Activated naive CD8-positive, alpha-beta T cell treated with anti-CD3 and anti-CD28 coated beads, Interleukin-2, amount 10 ng/mL, durations not matched to agents 7 days and 5 days (primary cell): ENCODE measurements around the gene AGPAT2. TPM values are rescaled to one million over a fixed set of nuclear protein-coding genes. Genes with fewer than 3 reads are reported as not detected.

Experiments
- ATAC-seq: fragments of 150-1000 bp; cut with Tn5 transposase; one replicate; pipeline ENCODE4 v1.10.0; 2021; ENCODE audit warnings: low read depth, moderate library complexity
- POLR2A ChIA-PET: fragments of 350-600 bp; sonication (Branson Sonifier 250); formaldehyde crosslinking; loops from one replicate; lab custom pipeline; 2021; ENCODE audit warnings: antibody characterized with exemption; lab: Charles Lee
- DNase-seq: peaks from one replicate; pipeline ENCODE4 v3.0.0; 2021
- H3K27ac Mint-ChIP-seq: one replicate; pipeline ENCODE4 v1.8.0; 2022; ENCODE audit warnings: mild to moderate bottlenecking, mixed read lengths
- H3K27me3 Mint-ChIP-seq: one replicate; pipeline ENCODE4 v1.8.0; 2022; ENCODE audit warnings: mild to moderate bottlenecking, moderate library complexity, mixed read lengths
- H3K36me3 Mint-ChIP-seq: one replicate; pipeline ENCODE4 v1.8.0; 2021; ENCODE audit warnings: mild to moderate bottlenecking, mixed read lengths
- H3K4me1 Mint-ChIP-seq: one replicate; pipeline ENCODE4 v1.8.0; 2021; ENCODE audit warnings: mixed read lengths
- H3K4me3 Mint-ChIP-seq: one replicate; pipeline ENCODE4 v1.8.0; 2022; ENCODE audit warnings: mild to moderate bottlenecking, moderate library complexity, mixed read lengths
- H3K9me3 Mint-ChIP-seq: one replicate; pipeline ENCODE4 v1.8.0; 2021; ENCODE audit warnings: mixed read lengths
- total RNA-seq, 2 experiments: library from RNA; stranded (reverse); gene quantifications; one replicate each; pipeline ENCODE4 v1.2.3, GENCODE V29; 2021

AGPAT2 gene
- total RNA-seq, 2 experiments from 2014 or later = 21.6 to 24.8 TPM

DNA sequence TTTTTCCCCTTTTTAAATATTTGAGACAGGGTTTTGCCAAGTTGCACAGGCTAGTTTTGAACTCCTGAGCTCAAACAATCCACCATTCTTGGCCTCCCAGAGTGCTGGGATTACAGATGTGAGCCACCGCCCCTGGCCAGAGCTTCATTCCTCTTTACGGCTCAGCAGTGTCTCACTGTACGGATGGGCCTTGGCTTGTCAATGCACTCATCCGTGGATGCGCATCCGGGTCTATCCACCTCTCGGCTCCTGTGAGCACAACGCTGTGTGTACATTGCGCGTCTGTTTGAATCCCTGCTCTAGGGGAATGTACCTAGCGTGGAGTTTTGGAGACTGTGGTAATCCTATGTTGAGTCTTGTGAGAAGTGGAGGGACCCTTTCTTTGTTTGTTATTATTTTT is 35.4 kb downstream of the AGPAT2 start:
- POLR2A ChIA-PET = no interaction called here
- Mint-ChIP-seq H3K27ac (no peak overlapping the region), H3K4me1 (peaks cover 4% of the 10 kb centered on the region), H3K27me3 (peaks cover 40% of the 10 kb centered on the region), H3K4me3 (no peak overlapping the region), H3K36me3 (no peaks in the 10 kb centered on the region), H3K9me3 (no peaks in the 10 kb centered on the region)
- DNase-seq (no peak), ATAC-seq (no peak)

DNA sequence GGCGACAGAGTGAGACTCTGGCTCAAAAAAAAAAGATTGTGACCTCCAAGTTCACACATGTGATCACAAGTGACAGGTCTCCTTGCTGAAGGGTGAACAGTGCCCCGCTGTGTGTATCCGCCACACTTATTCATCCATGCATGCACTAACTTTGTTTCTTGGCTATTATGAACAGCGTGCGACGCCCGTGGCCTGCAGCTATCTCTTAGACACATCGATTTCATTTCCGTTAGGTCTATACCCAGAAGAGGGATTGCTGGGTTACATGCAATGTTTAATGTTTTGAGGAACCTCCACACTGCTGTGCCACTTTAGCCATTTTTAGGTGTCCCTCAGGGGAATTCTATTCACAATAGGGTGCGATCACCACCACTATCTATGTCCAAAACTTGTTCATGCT is 36.6 kb downstream of the AGPAT2 start:
- Mint-ChIP-seq H3K4me3 (no peak overlapping the region), H3K27me3 (peaks cover 33% of the 10 kb centered on the region), H3K4me1 (no peaks in the 10 kb centered on the region), H3K27ac (no peak overlapping the region), H3K9me3 (no peaks in the 10 kb centered on the region), H3K36me3 (no peaks in the 10 kb centered on the region)
- DNase-seq (no peak), ATAC-seq (no peak)
- POLR2A ChIA-PET = interaction anchor here (0.7 kb wide), 1 partner anchor 246 kb away, joined by 5 read pairs; no protein-coding TSS in a partner anchor

DNA sequence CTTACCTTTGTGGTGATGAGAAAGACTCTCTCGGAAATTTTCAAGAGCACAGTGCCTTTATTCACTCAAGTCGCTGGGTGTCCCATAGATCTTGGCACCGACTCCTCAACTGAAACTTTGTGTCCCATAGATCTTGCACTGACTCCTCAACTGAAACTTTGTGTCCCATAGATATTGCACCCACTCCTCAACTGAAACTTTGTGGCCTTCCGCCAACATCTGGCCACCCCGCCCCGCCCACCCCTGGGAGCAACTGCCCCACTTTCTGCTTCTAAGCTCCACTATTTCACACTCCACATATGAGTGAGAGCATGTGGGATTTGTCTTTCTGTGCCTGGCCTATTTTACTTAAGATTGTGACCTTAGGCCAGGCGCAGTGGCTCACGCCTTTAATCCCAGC is 37.2 kb downstream of the AGPAT2 start:
- ATAC-seq (no peak), DNase-seq (no peak)
- Mint-ChIP-seq H3K4me1 (no peaks in the 10 kb centered on the region), H3K9me3 (no peaks in the 10 kb centered on the region), H3K27ac (no peak overlapping the region), H3K4me3 (no peak overlapping the region), H3K36me3 (no peaks in the 10 kb centered on the region), H3K27me3 (peaks cover 32% of the 10 kb centered on the region)
- POLR2A ChIA-PET = interaction anchor here (0.7 kb wide), 1 partner anchor 32 kb away, joined by 4 read pairs; no protein-coding TSS in a partner anchor

DNA sequence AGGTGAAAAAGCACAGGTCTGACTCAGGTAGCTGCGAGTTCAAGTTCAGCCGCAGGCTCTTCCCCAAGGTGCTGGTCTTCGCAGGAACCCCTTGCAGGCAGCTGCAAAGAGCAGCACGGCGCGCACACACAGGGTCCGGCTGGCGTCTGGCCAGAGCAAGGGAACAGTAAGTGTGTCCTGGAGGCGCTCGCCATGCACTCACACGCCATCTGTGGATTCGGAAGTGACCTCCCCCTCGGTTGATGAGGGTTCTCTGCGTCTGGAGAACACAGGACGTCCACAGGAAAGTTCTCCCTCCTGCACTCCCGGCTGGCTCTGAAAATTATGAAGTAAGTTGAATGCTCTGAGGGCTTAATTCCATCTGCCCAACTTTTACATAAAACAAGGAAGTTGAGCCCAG is 38.5 kb downstream of the AGPAT2 start:
- DNase-seq (no peak), ATAC-seq (no peak)
- Mint-ChIP-seq H3K27ac (no peak overlapping the region), H3K4me1 (no peaks in the 10 kb centered on the region), H3K4me3 (no peak overlapping the region), H3K9me3 (no peaks in the 10 kb centered on the region), H3K27me3 (peaks cover 36% of the 10 kb centered on the region), H3K36me3 (no peaks in the 10 kb centered on the region)
- POLR2A ChIA-PET = no interaction called here

DNA sequence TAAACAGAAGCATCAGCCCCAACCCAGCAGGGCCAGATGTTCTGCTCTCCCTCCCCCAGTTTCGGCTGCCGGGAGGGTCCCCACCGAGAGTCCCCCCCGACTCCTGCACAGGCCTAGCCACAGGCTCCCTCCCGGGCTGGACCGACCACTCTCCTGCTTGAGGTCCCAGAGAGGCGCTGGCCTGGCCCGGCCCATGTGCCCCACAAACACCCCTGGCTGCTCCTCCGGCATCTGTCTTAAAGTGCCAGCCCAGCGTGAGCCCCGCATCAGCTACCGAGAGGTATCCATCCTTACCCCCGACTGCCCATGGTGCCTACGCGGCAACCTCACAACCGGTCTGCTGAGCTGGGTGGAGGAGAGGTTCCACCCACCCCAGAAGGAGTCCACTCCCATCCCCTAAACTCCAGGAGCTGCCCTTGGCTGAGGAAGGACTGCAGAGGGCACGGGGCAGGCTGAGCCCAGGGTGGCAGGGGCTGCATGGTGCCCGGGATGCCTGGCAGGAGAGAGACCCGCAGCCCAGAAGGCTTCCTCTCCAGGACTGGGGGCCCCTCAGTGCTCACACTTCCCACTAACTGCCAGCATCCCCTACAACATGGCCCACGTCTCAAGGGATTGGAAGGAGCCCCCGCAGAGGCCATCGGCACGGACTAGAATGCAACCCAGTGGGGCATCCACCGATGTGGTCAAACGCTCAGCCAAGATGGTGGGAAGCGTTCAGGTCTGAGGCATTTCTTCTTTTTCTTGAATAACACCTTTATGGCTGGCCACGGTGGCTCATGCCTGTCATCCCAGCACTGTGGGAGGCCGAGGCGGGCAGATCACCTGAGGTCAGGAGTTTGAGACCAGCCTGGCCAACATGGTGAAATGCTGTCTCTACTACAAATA is 40.2 kb downstream of the AGPAT2 start:
- ATAC-seq (no peak), DNase-seq (no peak)
- H3K27me3 Mint-ChIP-seq = peaks cover 51% of the 10 kb centered on the region
- H3K9me3 Mint-ChIP-seq = no peaks in the 10 kb centered on the region
- no peak overlapping the region for H3K27ac Mint-ChIP-seq
- POLR2A ChIA-PET = no interaction called here
- H3K4me3 Mint-ChIP-seq = no peak overlapping the region
- H3K4me1 Mint-ChIP-seq = no peaks in the 10 kb centered on the region
- no peaks in the 10 kb centered on the region for H3K36me3 Mint-ChIP-seq

DNA sequence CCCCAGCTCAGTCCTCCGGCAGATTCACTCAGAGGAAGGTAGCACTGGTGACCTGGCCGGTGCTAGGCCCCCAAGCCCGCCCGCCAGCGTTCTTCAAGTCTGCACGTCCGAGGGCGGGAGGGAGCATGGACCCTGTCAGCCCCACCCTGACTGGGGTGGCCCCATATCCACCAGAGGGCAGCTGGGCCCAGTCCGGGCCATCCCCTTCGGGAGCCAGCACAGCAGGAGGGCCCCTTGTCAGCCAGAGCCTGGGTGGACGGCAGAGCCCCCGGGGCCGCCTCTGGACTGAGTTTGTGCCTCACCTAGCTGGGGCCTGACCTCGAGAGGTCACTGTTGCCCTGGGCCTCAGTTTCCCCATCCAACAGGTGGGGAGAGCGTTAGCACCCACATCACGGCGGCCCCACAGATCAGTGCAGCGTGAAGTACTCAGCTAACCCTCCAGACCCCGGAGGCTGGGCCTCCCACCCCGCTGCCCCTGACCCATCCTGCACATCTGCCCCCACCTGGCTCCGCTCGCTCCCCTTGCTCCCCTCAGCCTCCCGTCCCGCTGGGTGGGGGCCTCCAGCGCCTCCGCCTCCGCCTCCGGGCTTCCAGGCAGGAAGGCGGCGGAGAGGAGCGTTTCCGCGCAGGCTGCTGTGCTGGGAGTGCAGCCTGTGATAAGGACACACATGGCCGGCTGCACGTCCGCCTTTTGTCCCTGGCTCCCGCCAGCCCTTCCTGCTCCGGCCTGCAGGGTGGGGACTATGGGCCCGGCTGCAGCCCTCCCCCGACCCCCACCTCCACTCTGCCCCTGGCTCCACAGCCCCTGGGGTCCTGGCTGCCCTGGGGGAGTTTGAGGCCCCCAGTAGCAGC is 41.1 kb downstream of the AGPAT2 start:
- POLR2A ChIA-PET = interaction anchor here (0.5 kb wide), 1 partner anchor 260 kb away, joined by 4 read pairs; no protein-coding TSS in a partner anchor
- no peak overlapping the region for H3K27ac Mint-ChIP-seq
- no peaks in the 10 kb centered on the region for H3K36me3 Mint-ChIP-seq
- no peak overlapping the region for H3K4me3 Mint-ChIP-seq
- no peaks in the 10 kb centered on the region for H3K9me3 Mint-ChIP-seq
- peaks cover 51% of the 10 kb centered on the region for H3K27me3 Mint-ChIP-seq
- no peak for ATAC-seq
- H3K4me1 Mint-ChIP-seq = no peaks in the 10 kb centered on the region
- DNase-seq = peak; percentile 39

DNA sequence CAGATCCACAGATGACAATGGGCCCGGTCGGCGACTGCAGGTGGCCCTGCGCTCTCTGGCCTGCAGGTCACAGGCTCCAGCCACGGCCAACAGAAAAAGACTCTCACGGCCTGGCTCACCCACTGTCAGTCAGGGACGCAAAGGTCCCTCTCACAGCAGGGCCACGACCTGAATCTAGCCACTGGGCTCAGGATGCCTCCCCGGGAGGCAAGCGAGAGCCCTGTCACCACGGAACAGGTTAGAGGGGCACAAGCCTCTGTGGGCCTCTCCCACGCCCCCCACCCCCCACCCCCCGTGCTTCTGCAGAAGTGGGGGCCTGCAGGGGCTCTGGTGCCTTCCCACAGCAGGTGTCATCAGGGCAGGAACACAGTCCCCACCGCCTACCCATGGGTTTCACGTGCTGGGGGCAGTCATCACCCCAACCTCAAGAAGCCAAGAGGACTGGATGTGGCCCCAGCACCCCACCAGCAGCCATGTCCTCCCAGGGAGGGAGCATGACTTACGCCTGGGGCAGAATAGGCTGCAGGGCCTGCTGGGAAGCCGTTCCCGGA is 41.8 kb downstream of the AGPAT2 start:
- Mint-ChIP-seq H3K4me3 (no peak overlapping the region), H3K36me3 (no peaks in the 10 kb centered on the region), H3K27me3 (peaks cover 49% of the 10 kb centered on the region), H3K9me3 (no peaks in the 10 kb centered on the region), H3K4me1 (no peaks in the 10 kb centered on the region), H3K27ac (no peak overlapping the region)
- no peak for ATAC-seq
- POLR2A ChIA-PET = interaction anchor here (0.5 kb wide), 1 partner anchor 259 kb away, joined by 4 read pairs; no protein-coding TSS in a partner anchor
- peak; percentile 33 for DNase-seq

DNA sequence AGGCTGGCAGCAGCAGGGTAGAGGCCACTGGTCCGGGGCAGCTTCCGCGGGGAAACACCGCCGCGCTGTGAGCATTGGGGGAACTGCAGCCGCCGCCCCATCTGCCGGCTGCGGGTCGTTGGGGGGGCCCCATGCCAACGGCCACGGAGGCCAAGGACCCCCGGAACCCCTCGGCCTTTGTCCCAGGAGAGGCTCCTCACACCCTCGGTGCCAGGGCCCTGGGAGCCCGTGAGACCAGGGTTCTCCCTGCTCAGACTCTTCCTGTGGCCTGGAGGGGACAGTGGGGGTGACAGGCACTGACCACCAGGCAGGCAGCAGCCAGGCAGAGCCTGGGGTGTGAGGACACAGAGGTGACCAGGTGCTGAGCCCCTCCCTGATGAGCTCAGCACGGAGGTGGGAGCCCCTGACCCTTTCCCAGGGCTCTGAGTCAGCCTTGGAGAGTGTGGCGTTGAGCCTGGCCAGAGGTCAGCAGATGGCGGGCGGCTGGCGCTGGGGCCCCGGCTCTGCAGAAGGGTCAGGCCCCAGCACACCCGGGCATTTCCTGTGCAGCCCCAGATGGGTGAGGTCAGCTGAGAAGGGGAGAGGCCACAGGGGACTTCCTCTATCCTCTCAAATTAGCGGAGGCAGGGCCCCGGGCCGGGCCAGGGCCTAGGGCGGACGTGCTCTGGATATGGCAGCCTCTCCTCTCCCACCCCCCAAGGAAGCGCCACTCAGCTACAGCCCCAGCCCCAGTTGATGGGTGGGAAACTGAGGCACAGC is 42.5 kb downstream of the AGPAT2 start:
- peaks cover 46% of the 10 kb centered on the region for H3K27me3 Mint-ChIP-seq
- H3K4me3 Mint-ChIP-seq = no peak overlapping the region
- no peaks in the 10 kb centered on the region for H3K4me1 Mint-ChIP-seq
- ATAC-seq (peak; percentile 96), DNase-seq (peak; percentile 80)
- POLR2A ChIA-PET = no interaction called here
- H3K27ac Mint-ChIP-seq = no peak overlapping the region
- H3K36me3 Mint-ChIP-seq = no peaks in the 10 kb centered on the region
- H3K9me3 Mint-ChIP-seq = no peaks in the 10 kb centered on the region

DNA sequence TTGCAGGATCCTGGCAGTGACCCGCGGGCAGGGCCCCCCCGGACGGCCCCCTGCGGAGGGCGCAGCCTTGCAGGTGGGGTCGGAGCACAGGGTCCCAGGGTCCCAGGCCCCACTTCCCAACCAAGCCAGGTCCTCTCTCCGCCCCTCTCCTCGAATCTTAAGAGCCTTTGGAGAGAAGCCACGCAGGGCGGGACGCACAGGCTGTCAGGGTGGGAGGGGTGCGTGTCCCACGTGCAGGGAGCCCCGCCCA is 43.0 kb downstream of the AGPAT2 start:
- DNase-seq (no peak), ATAC-seq (no peak)
- H3K4me3 Mint-ChIP-seq = no peak overlapping the region
- H3K9me3 Mint-ChIP-seq = no peaks in the 10 kb centered on the region
- peaks cover 41% of the 10 kb centered on the region for H3K27me3 Mint-ChIP-seq
- no peaks in the 10 kb centered on the region for H3K4me1 Mint-ChIP-seq
- H3K27ac Mint-ChIP-seq = no peak overlapping the region
- H3K36me3 Mint-ChIP-seq = no peaks in the 10 kb centered on the region
- POLR2A ChIA-PET = no interaction called here

DNA sequence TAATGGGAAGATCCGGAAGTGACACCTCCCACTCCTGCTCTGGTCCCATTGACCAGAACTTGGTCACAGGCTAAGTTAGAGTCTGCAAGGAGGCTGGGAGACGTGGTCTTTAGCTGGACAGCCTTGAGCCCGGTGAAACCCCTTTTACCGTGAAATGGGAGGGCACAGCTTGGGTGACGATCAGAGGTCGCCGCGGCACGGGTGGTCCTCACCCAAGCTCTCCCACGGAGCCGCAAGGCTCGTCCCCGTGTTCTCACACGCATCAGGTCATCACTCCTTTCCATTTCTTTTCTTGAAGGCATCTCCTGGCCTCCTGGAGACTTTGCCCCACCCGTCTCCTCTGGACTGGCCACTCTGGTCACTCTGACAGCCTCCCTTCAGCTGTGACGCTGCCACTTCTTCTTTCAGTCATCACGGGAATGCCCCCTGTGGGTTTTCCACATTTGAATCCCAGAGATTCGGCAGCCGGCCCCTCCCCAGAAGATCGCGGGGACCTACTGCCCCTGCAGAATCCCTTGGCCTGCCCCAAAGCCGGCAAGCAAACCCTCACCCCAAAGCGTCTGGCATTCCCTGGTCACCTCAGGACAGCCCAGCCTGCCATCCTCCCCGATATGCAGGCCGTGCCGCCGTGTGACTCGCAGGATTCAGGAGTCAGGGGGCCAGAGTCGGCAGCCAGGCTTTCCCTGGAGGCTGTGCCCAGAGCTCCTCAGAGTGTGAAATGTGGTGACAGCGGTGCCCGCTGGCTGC is 43.5 kb downstream of the AGPAT2 start:
- Mint-ChIP-seq H3K36me3 (no peaks in the 10 kb centered on the region), H3K27ac (no peak overlapping the region)

DNA sequence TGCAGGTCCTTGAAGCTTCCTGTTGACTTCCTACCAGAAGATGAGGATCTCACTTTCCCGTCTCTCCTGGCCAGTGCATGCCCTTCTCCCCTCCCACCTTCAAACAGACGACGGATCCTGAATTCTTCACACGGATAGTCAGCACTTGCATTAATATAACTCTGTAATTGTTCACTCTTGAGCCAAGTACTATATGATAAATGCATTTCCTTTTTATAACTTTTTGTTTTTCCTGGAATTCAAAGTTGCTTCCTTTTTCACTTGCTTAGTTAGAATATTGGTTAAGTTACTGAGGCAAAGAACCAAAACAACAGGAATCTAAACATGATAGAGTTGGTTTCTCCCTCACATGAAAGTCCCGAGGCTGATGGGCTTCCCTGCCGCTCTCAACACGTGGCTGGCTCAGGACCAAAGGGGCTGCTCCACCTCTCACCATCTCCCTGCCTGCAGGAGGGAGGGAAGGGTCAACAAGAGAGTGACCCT is 44.8 kb downstream of the AGPAT2 start:
- no peak overlapping the region for H3K27ac Mint-ChIP-seq
- no peaks in the 10 kb centered on the region for H3K36me3 Mint-ChIP-seq
- no peaks in the 10 kb centered on the region for H3K9me3 Mint-ChIP-seq
- H3K4me3 Mint-ChIP-seq = no peak overlapping the region
- POLR2A ChIA-PET = no interaction called here
- DNase-seq (no peak), ATAC-seq (no peak)
- H3K27me3 Mint-ChIP-seq = peaks cover 31% of the 10 kb centered on the region
- no peaks in the 10 kb centered on the region for H3K4me1 Mint-ChIP-seq

More for the DNA sequence above, 43.5 kb downstream of the AGPAT2 start:
- no peak overlapping the region for H3K4me3 Mint-ChIP-seq
- no peaks in the 10 kb centered on the region for H3K9me3 Mint-ChIP-seq
- ATAC-seq = no peak
- H3K27me3 Mint-ChIP-seq = peaks cover 38% of the 10 kb centered on the region
- no peak for DNase-seq
- H3K4me1 Mint-ChIP-seq = no peaks in the 10 kb centered on the region
- POLR2A ChIA-PET = no interaction called here
